ENCODE results near the gene TENT4A.

DNA sequence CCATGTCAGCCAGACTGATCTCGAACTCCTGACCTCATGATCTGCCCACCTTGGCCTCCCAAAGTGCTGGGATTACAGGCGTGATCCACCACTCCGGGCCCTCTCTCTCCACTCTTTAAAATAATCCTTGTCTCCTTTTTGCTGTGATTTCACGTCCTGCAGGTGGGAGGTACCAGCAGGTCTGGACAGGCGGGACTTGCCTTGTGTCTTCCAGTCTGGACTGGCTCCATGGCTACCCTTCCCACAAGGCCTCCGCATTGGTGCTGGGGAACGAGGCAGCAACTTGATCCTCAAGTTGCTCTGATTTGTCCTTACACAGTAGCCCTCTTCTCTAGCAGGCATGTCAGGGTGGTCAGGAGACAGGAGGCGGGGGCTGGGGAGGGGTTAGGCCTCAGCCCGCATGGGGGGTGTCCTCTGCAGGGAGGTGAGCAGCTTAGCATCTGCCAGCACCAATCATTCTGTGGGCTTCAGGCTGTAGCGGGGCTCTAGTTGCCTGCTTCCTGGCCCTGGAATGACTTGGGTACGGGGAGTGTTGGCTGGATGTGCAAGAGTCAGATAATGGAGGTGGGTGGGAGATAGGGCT is 54.3 kb downstream of the TENT4A start:
- TF ChIP-seq, protein P1, sequence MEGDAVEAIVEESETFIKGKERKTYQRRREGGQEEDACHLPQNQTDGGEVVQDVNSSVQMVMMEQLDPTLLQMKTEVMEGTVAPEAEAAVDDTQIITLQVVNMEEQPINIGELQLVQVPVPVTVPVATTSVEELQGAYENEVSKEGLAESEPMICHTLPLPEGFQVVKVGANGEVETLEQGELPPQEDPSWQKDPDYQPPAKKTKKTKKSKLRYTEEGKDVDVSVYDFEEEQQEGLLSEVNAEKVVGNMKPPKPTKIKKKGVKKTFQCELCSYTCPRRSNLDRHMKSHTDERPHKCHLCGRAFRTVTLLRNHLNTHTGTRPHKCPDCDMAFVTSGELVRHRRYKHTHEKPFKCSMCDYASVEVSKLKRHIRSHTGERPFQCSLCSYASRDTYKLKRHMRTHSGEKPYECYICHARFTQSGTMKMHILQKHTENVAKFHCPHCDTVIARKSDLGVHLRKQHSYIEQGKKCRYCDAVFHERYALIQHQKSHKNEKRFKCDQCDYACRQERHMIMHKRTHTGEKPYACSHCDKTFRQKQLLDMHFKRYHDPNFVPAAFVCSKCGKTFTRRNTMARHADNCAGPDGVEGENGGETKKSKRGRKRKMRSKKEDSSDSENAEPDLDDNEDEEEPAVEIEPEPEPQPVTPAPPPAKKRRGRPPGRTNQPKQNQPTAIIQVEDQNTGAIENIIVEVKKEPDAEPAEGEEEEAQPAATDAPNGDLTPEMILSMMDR (conservative IDR thresholded peaks at IDR 0.05; ENCODE audit: low read depth, low read length): no peak
- TF ChIP-seq EZH2 (IDR thresholded peaks at IDR 0.05; ENCODE audit: low read length, unreplicated experiment): no peak
- no peak for TF ChIP-seq EZH2phosphoT487 (IDR thresholded peaks at IDR 0.05; ENCODE audit: borderline replicate concordance, low read length)

Data from PC-3 (cell line).